PC-9 (cell line): ENCODE data around the gene APBA1. TPM values are rescaled to one million over a fixed set of nuclear protein-coding genes. Genes with fewer than 3 reads are reported as not detected.
"Not testable (repeated sequence)": the region's sequence is repeated elsewhere in the genome, so short reads cannot be mapped to it uniquely, and the experiment has no call there.

Experiments used
- BruUV-seq: library from RNA; stranded (reverse); fragments of 400-500 nt; replicated peaks from 2 replicates; lab custom pipeline; 2021; lab: Mats Ljungman, UMichigan
- CTCF ChIA-PET: fragments of 300-600 bp; sonication (Branson Sonifier 250); formaldehyde crosslinking; loops from one replicate; lab custom pipeline; 2022; ENCODE audit warnings: antibody characterized with exemption; lab: Charles Lee
- POLR2A ChIA-PET: fragments of 300-600 bp; sonication (Branson Sonifier 250); formaldehyde crosslinking; loops from one replicate; lab custom pipeline; 2022; ENCODE audit warnings: antibody characterized with exemption; ENCODE audit not compliant: unreplicated experiment; lab: Charles Lee
- DNase-seq, 2 experiments: peaks; one replicate each; pipeline versions ENCODE4 v3.0.0 to v3.0.0-alpha.2; 2015 to 2022; ENCODE audit warnings: mixed read lengths in 1 of 2
- H2AFZ ChIP-seq: fragments of 200-600 bp; sonication (generic); 2 replicates; pipeline ENCODE4 v1.8.1; 2017; ENCODE audit warnings: antibody characterized with exemption
- H3F3A ChIP-seq: fragments of 200-600 bp; sonication (generic); 2 replicates; pipeline ENCODE4 v1.8.1; 2017; ENCODE audit warnings: antibody characterized with exemption, mild to moderate bottlenecking, low read depth; ENCODE audit not compliant: insufficient read depth
- H3K27ac ChIP-seq: fragments of 200-600 bp; sonication (generic); 2 replicates; pipeline ENCODE4 v1.6.1; 2016; ENCODE audit warnings: mixed run types
- H3K27me3 ChIP-seq: fragments of 200-600 bp; sonication (generic); 2 replicates; pipeline ENCODE4 v1.6.1; 2016; ENCODE audit warnings: low read depth, mixed run types; ENCODE audit not compliant: insufficient read depth
- H3K36me3 ChIP-seq: fragments of 200-600 bp; sonication (generic); 2 replicates; pipeline ENCODE4 v1.6.1; 2016; ENCODE audit warnings: low read depth, mixed run types
- H3K4me1 ChIP-seq: fragments of 200-600 bp; sonication (generic); replicated peaks from 2 replicates; pipeline ENCODE4 v1.6.1; 2016; ENCODE audit warnings: mixed run types; ENCODE audit not compliant: insufficient read depth
- H3K4me2 ChIP-seq: fragments of 200-600 bp; sonication (generic); 2 replicates; pipeline ENCODE4 v1.6.1; 2017; ENCODE audit warnings: mixed run types
- H3K4me3 ChIP-seq: fragments of 200-600 bp; sonication (generic); 2 replicates; pipeline ENCODE4 v1.6.1; 2016; ENCODE audit warnings: mixed run types
- H3K79me2 ChIP-seq: fragments of 200-600 bp; sonication (generic); 2 replicates; pipeline ENCODE4 v1.6.1; 2017; ENCODE audit warnings: low read depth, mixed run types
- H3K9me2 ChIP-seq: fragments of 200-600 bp; sonication (generic); 2 replicates; pipeline ENCODE4 v1.8.1; 2017; ENCODE audit warnings: mild to moderate bottlenecking; ENCODE audit not compliant: insufficient read depth
- H3K9me3 ChIP-seq: fragments of 200-600 bp; sonication (generic); 2 replicates; pipeline ENCODE4 v1.8.1; 2016; ENCODE audit warnings: low read depth; ENCODE audit not compliant: insufficient read depth
- H4K20me1 ChIP-seq: fragments of 200-600 bp; sonication (generic); 2 replicates; pipeline ENCODE4 v1.8.1; 2017; ENCODE audit not compliant: insufficient read depth
- EZH2 ChIP-seq: fragments of 200-600 bp; sonication (generic); IDR thresholded peaks from 2 replicates; pipeline ENCODE4 v1.8.0; 2017; ENCODE audit warnings: antibody characterized with exemption, low read depth
- intact Hi-C: fragments of 100-400 bp; cut with micrococcal nuclease; formaldehyde crosslinking; loops from one replicate; pipeline ENCODE4 v1.10.0; 2022; ENCODE audit not compliant: unreplicated experiment
- total RNA-seq: library from RNA; stranded (reverse); gene quantifications from 2 replicates; pipeline ENCODE4 v1.2.3, GENCODE V29; 2021
- TF ChIP-seq, protein P1 (sequence below): fragments of 200-600 bp; sonication (generic); conservative IDR thresholded peaks from 2 replicates; pipeline ENCODE4 v1.6.1; 2017; ENCODE audit warnings: mixed run types, antibody characterized with exemption, mild to moderate bottlenecking, moderate library complexity

Gene APBA1
- total RNA-seq, 1 experiment from 2014 or later = 0.44 TPM

DNA sequence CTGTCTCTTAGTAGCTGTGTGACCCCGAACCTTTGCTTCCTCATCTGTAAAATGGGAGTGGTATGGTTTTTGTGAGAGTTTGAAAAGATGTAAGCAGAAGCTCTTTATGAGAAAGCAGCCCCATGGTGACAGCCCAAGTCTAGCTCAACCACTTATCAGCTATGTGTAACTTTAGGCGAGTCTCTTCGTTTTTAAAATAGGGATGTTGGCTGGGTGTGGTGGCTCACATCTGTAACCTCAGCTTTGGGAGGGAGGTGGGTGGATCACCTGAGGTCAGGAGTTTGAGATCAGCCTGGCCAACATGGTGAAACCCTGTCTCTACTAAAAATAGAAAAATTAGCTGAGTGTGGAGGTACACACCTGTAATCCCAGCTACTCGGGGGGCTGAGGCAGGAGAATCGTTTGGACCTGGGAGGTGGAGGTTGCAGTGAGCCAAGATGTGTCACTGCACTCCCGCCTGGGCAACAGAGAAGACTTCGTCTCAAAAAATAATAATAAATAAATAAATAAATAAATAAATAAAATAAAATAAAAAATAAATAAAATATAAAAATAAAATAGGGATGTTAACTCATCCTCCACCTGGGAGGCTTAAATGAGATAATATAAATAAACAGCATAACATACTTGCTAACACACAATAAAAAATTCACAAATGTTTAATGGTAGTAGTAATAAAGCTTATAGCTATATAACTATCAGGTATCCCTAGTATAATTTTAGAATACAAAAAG lies 71.7 kb downstream of the APBA1 start:
- Histone ChIP-seq H3F3A (no peaks in the 10 kb centered on the region), H3K27me3 (no peaks in the 10 kb centered on the region), H3K9me3 (no peaks in the 10 kb centered on the region), H3K4me1 (no peaks in the 10 kb centered on the region), H3K9me2 (no peaks in the 10 kb centered on the region), H3K27ac (no peak overlapping the region), H4K20me1 (no peaks in the 10 kb centered on the region), H3K4me3 (no peak overlapping the region), H3K4me2 (no peak overlapping the region), H2AFZ (no peak overlapping the region), H3K36me3 (no peaks in the 10 kb centered on the region), H3K79me2 (no peaks in the 10 kb centered on the region)
- CTCF ChIA-PET = no interaction called here
- DNase-seq = no peak
- POLR2A ChIA-PET = no interaction called here
- intact Hi-C loops = no loop called here
- no TSS peak for BruUV-seq
- no peak for TF ChIP-seq EZH2
- TF ChIP-seq, protein P1, sequence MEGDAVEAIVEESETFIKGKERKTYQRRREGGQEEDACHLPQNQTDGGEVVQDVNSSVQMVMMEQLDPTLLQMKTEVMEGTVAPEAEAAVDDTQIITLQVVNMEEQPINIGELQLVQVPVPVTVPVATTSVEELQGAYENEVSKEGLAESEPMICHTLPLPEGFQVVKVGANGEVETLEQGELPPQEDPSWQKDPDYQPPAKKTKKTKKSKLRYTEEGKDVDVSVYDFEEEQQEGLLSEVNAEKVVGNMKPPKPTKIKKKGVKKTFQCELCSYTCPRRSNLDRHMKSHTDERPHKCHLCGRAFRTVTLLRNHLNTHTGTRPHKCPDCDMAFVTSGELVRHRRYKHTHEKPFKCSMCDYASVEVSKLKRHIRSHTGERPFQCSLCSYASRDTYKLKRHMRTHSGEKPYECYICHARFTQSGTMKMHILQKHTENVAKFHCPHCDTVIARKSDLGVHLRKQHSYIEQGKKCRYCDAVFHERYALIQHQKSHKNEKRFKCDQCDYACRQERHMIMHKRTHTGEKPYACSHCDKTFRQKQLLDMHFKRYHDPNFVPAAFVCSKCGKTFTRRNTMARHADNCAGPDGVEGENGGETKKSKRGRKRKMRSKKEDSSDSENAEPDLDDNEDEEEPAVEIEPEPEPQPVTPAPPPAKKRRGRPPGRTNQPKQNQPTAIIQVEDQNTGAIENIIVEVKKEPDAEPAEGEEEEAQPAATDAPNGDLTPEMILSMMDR = no peak

DNA sequence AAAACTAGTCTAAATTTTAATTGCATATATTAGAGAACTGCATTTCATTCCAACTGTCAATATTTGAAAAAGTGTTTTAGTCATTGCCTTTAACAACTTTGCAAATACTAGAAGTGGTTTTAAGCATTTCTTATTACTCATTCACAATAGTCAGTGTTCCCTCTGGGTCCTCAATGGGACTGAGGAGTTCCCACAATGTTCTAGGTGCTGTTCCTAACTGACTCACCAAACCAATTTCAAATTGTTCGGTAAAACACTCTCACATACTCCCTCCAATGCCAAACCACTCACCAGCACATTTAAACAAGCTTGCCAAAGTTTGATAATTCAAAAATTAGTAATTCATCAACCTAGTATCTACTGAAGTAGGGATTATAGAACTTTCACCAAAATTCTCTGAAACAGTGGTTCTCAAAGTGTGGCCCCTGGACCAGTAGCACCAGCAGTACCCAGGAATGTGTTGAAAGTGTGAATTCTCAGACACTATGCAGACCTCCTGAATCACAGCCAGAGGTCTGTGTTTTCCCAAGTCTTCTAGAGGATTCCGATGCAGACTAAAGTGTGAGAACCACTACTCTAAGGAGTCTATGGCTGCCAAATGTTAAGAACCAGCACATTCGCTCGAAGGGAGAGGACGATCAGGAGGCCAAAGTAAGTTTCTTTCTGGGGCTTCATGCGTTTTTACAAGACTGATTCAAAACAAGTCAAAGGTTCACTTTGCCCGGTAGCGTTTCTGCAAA lies 72.8 kb downstream of the APBA1 start:
- Histone ChIP-seq H3K79me2 (no peaks in the 10 kb centered on the region), H3K9me3 (no peaks in the 10 kb centered on the region), H3K27me3 (no peaks in the 10 kb centered on the region), H4K20me1 (no peaks in the 10 kb centered on the region), H3K4me1 (no peaks in the 10 kb centered on the region), H3K4me2 (no peak overlapping the region), H2AFZ (no peak overlapping the region), H3K4me3 (no peak overlapping the region), H3K36me3 (no peaks in the 10 kb centered on the region), H3K9me2 (no peaks in the 10 kb centered on the region), H3K27ac (no peak overlapping the region), H3F3A (no peaks in the 10 kb centered on the region)
- intact Hi-C loops = no loop called here
- no peak for DNase-seq
- CTCF ChIA-PET = no interaction called here
- POLR2A ChIA-PET = no interaction called here
- no peak for TF ChIP-seq EZH2
- TF ChIP-seq, protein P1 = no peak
- BruUV-seq = no TSS peak

DNA sequence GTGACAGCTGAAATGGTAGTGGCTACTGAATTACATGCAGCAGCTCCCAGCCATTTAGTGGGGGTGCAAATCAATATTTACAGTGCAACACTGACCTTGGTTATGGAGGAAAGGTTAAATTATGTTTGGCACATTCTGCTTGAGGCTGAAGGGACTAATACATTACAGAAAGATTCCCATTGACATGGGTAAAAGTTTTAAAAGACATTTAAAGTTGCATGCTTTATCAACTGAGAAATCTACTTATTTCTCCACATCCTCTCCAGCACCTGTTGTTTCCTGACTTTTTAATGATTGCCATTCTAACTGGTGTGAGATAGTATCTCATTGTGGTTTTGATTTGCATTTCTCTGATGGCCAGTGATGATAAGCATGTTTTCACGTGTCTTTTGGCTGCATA lies 75.3 kb downstream of the APBA1 start:
- DNase-seq, POLR2A ChIA-PET, intact Hi-C loops, H3K4me1 ChIP-seq, H3K4me3 ChIP-seq, H3K27me3 ChIP-seq, H3K36me3 ChIP-seq, BruUV-seq, H3K27ac ChIP-seq, H3K4me2 ChIP-seq, H2AFZ ChIP-seq, H3K9me2 ChIP-seq, H3K79me2 ChIP-seq, H3K9me3 ChIP-seq, CTCF ChIA-PET, H4K20me1 ChIP-seq, H3F3A ChIP-seq: not testable (repeated sequence)
